ENCODE results near the gene TGFBR1.

- TF ChIP-seq USF1 (IDR thresholded peaks at IDR 0.05; ENCODE audit: borderline replicate concordance, low read depth) = no peak
- TF ChIP-seq USF2 (IDR thresholded peaks at IDR 0.05; ENCODE audit: borderline replicate concordance, low read depth, low read length) = no peak
- no peak for TF ChIP-seq EP300 (IDR thresholded peaks at IDR 0.05; ENCODE audit: borderline replicate concordance in 1 of 2, low read depth in 1 of 2, low read length in 1 of 2)
- no peak for TF ChIP-seq CTCF (IDR thresholded peaks at IDR 0.05)
- no peak for TF ChIP-seq JUND (IDR thresholded peaks at IDR 0.05)
- no peak for TF ChIP-seq SMC3 (IDR thresholded peaks at IDR 0.05; ENCODE audit: low read depth, low read length)
- TF ChIP-seq TAF1 (IDR thresholded peaks at IDR 0.05; ENCODE audit: borderline replicate concordance, low read depth, low read length) = no peak
- TF ChIP-seq RXRA (IDR thresholded peaks at IDR 0.05; ENCODE audit: borderline replicate concordance, low read depth) = no peak
- no peak for TF ChIP-seq IRF3 (IDR thresholded peaks at IDR 0.05; ENCODE audit: low read depth, low read length)
These were observed 47.8 kb upstream of the TGFBR1 start for GRCh38 chr9:99056886-99057664.
